ENCODE data around the gene MBD3L3. TPM values are rescaled to one million over a fixed set of nuclear protein-coding genes. Genes with fewer than 3 reads are reported as not detected.
"Not testable (repeated sequence)": the region's sequence is repeated elsewhere in the genome, so short reads cannot be mapped to it uniquely, and the experiment has no call there.

MBD3L3 gene
- total RNA-seq, 1 experiment from 2014 or later = not detected

DNA sequence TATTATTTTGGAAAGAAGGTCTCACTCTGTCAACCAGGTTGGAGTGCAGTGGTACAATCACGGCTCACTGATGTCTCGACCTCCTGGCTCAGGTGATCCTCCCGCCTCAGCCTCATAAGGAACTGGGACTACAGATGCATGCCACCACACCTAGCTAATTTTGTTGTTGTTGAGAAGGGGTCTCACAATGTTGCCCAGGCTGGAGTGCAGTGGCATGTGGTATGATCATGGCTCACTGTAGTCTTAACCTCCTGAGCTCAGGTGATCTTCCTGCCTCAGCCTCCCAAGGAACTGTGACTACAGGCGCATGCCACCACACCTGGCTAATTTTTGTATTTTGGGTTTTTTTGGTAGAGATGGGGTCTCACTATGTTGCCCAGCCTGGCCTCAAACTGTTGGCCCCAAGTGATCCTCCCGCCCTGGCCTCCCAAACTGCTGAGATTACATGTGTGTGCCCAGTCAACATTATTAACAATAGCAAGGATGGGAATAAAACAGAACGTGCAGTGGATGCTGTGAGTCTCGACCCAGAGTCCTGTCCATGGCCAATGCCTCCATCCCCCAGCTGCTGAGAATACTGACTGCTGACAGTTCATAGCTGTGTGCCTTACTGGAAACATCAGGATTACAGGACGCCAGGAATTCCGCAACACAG is 5.4 kb upstream of the MBD3L3 start:
- DNase-seq (ENCODE audit: extremely low read depth, low read depth) = no peak

DNA sequence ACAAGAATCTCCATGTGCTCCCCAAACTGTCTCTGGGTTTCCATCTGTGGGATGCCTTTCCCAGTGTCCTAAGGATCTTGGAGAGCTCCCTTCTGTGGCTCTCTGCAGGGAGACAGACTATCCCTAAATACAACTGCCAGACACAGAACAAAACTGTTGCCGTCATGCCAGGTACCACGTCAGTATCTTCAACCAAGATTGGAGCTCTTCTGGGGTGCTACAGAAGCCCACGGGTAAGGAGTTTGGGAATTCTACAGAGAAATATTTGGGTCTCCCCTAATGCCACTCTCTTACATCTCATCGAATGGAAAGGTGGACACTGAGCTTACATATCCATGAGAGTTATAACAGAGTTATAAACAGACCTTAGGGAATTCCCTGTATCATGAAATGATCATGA is 4.9 kb upstream of the MBD3L3 start:
- no peak for DNase-seq (ENCODE audit: extremely low read depth, low read depth)

DNA sequence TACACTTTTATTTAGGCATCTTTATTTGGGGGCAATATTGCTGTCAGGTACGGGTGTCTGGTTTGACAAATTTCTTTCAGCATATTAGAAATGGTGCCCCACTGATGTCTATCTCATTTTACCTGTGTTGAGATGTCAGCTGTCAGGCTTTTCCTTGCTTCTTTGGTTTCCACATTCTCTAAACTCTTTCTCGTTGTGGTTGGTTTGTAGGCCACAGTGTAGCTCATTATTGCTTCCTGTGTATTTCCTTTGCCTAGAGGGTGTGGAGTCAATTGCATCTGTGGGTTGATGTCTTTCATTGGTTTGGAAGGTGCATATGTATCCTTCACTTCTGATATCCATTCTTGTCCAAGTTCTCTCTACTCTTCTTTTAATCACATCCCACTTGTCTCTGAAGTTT is 1.5 kb upstream of the MBD3L3 start:
- DNase-seq (ENCODE audit: extremely low read depth, low read depth) = not testable (repeated sequence)

DNA sequence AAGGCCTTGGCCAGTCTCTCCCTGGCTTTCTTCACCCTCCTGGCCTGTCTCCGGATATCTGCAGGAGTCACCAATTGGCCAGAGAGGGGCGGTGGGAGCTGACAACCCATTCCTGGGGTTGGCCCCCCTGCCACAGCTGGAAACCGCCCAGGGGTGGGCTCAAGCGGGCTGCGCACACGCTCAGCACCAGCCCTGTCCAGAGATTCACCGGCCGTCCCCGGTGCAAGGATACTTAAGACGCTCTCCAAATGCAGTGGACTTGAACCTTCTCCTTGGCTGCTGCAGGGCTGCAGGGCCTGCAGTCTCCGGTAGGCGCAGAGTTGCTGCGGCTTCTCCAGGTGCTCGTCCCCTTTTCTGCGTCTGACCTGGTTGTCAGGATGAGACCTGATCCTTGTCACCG is 2.1 kb downstream of the MBD3L3 start:
- not testable (repeated sequence) for DNase-seq (ENCODE audit: extremely low read depth, low read depth)

DNA sequence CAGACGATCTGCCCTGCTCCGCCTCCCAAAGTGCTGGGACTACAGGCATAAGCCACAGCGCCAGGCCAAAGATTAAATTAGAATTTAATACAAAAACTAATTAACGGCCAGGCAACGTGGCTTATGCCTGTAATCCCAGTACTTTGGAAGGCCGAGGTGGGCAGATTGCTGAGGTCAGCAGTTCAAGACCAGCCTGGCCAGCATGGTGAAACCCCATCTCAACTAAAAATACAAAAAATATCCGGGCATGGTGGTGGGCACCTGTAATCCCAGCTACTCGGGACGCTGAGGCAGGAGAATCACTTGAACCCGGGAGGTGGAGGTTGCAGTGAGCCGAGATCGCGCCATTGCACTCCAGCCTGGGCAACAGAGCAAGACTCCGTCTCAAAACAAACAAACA is 2.8 kb downstream of the MBD3L3 start:
- not testable (repeated sequence) for DNase-seq (ENCODE audit: extremely low read depth, low read depth)

DNA sequence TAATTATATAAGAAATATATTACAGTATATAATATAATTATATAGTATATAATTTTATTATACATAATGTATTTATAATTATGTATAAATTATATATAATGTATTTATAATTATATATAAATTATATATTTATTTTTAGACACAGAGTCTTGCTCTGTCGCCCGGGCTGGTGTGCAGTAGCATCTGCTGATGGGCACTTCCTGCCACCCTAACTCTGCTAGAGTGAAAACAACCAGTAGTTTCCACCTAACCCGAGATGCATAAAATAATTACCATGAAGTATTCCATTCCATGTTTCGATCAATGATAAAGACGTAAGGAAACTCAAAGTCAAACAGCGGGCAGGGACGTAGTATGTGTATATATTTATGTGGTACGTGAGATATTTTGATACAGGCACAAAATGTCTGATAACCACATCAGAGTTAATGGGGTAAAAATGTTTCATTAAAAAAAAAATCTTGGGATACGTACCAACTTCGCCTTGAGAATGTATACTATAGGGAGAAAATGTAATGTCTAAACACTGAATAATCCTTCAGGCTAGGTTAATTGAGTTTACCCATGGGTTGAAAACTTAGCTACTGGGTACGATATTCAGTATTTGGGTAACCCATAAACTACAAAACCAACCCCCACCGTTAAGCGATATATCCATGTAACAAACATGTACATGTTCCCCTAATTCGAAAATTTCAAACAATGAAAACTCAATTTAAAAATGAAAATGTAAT is 3.7 kb downstream of the MBD3L3 start:
- not testable (repeated sequence) for DNase-seq (ENCODE audit: extremely low read depth, low read depth)

DNA sequence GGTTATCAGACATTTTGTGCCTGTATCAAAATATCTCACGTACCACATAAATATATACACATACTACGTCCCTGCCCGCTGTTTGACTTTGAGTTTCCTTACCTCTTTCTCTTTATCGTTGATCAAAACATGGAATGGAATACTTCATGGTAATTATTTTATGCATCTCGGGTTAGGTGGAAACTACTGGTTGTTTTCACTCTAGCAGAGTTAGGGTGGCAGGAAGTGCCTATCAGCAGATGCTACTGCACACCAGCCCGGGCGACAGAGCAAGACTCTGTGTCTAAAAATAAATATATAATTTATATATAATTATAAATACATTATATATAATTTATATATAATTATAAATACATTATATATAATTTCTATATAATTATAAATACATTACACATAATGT is 5.6 kb downstream of the MBD3L3 start:
- DNase-seq (ENCODE audit: extremely low read depth, low read depth) = not testable (repeated sequence)

DNA sequence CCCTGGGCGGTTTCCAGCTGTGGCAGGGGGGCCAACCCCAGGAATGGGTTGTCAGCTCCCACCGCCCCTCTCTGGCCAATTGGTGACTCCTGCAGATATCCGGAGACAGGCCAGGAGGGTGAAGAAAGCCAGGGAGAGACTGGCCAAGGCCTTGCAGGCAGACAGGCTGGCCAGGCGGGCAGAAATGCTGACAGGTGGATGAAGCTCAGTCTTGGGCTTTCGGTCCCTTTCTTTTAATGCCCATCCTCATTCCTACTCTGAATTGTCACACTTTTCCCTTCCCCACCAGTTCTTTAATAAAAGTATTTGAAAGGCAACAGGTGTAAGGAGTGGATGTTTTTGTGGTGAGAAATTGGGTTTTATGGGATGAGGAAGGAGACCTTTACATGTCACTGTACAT is 7.1 kb downstream of the MBD3L3 start:
- not testable (repeated sequence) for DNase-seq (ENCODE audit: extremely low read depth, low read depth)

DNA sequence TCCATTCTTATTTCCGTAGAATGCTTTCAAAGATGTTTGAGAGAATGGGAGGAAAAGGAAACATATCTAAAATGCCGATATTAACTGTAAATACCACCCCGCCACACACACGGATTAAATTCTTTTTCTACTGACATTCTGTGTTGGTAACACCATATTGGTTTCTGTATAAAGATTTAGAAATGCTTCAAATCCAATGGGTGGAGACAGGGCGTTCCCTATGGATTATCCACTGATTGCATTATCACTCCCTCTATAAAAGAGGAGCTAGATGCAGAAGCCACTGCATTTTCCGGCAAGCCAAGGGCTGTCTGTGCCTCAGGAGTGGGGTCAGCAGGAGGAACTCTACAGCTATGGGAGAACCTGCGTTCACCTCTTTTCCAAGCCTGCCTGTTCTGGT is 9.5 kb downstream of the MBD3L3 start, which contains the start of gene MBD3L2:
MBD3L2 (plus strand) TSS at position 301 of the 400 bp plus-strand sequence; CDS start at position 354, 53 bp downstream.
- not testable (repeated sequence) for DNase-seq (ENCODE audit: extremely low read depth, low read depth)

DNA sequence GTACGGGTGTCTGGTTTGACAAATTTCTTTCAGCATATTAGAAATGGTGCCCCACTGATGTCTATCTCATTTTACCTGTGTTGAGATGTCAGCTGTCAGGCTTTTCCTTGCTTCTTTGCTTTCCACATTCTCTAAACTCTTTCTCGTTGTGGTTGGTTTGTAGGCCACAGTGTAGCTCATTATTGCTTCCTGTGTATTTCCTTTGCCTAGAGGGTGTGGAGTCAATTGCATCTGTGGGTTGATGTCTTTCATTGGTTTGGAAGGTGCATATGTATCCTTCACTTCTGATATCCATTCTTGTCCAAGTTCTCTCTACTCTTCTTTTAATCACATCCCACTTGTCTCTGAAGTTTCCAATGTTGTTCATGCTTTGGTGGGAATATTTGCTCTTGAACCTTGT is 16.9 kb downstream of the MBD3L3 start:
- DNase-seq (ENCODE audit: extremely low read depth, low read depth) = not testable (repeated sequence)

DNA sequence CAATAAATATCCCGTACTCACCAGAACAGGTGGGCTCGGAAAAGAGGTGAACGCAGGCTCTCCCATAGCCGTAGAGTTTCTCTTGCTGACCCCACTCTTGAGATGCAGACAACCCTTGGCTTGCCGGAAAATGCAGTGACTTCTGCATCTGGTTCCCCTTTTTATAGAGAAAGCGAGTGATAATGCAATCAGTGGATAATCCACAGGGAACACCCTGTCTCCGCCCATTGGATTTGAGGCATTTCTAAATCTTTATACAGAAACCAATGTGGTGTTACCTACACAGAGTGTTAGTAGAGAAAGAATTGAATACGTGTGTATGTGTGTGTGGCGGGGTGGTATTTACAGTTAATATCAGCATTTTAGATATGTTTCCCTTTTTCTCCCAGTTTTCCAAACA is 18.4 kb downstream of the MBD3L3 start, which contains the start of gene MBD3L4:
MBD3L4 (minus strand) TSS at position 101 of the 400 bp plus-strand sequence; CDS start at position 66, 35 bp downstream.
- DNase-seq (ENCODE audit: extremely low read depth, low read depth) = not testable (repeated sequence)

DNA sequence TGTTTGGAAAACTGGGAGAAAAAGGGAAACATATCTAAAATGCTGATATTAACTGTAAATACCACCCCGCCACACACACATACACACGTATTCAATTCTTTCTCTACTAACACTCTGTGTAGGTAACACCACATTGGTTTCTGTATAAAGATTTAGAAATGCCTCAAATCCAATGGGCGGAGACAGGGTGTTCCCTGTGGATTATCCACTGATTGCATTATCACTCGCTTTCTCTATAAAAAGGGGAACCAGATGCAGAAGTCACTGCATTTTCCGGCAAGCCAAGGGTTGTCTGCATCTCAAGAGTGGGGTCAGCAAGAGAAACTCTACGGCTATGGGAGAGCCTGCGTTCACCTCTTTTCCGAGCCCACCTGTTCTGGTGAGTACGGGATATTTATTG is 28.2 kb downstream of the MBD3L3 start, which contains the start of gene MBD3L5:
MBD3L5 (plus strand) TSS at position 301 of the 400 bp plus-strand sequence; CDS start at position 335, 34 bp downstream.
- DNase-seq (ENCODE audit: extremely low read depth, low read depth) = not testable (repeated sequence)

DNA sequence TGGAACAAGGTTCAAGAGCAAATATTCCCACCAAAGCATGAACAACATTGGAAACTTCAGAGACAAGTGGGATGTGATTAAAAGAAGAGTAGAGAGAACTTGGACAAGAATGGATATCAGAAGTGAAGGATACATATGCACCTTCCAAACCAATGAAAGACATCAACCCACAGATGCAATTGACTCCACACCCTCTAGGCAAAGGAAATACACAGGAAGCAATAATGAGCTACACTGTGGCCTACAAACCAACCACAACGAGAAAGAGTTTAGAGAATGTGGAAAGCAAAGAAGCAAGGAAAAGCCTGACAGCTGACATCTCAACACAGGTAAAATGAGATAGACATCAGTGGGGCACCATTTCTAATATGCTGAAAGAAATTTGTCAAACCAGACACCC is 29.7 kb downstream of the MBD3L3 start:
- DNase-seq (ENCODE audit: extremely low read depth, low read depth) = not testable (repeated sequence)

DNA sequence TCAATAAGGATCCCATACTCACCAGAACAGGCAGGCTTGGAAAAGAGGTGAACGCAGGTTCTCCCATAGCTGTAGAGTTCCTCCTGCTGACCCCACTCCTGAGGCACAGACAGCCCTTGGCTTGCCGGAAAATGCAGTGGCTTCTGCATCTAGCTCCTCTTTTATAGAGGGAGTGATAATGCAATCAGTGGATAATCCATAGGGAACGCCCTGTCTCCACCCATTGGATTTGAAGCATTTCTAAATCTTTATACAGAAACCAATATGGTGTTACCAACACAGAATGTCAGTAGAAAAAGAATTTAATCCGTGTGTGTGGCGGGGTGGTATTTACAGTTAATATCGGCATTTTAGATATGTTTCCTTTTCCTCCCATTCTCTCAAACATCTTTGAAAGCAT is 37.1 kb downstream of the MBD3L3 start, which contains the start of gene MBD3L2B:
MBD3L2B (minus strand) TSS at position 101 of the 400 bp plus-strand sequence; CDS start at position 67, 34 bp downstream.
- not testable (repeated sequence) for DNase-seq (ENCODE audit: extremely low read depth, low read depth)

DNA sequence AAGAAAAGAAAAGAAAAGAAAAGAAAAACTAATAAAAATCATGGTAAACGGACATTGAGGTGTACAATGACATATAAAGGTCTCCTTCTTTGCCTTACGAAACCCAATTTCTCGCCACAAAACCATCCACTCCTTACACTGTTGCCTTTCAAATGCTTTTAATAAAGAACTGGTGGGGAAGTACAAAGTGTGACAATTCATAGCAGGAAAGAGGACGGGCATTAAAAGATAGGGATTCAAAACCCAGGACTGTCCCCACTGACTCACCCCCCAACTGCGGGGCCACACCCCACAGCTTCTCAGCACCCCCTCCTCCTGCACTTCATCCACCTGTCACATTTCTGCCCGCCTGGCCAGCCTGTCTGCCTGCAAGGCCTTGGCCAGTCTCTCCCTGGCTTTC is 39.6 kb downstream of the MBD3L3 start:
- DNase-seq (ENCODE audit: extremely low read depth, low read depth) = no peak

DNA sequence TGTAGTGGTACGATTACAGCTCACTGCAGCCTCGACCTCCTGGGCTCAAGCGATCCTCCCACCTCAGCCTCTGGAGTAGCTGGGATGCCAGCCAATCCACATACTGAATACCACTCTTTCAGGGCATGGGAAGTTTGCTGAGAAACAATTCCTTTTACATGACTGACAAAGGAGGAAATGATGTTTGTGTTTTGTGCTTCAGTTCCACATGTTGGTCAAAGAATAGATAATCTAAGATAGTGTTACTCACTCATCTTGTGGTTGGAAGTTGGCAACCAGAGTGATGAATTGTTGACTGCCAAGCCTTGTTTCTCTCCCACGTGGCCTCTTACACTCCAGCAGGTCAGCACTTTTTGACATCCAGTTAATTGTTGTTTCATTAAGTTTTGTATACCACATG is 44.8 kb downstream of the MBD3L3 start:
- no peak for DNase-seq (ENCODE audit: extremely low read depth, low read depth)

DNA sequence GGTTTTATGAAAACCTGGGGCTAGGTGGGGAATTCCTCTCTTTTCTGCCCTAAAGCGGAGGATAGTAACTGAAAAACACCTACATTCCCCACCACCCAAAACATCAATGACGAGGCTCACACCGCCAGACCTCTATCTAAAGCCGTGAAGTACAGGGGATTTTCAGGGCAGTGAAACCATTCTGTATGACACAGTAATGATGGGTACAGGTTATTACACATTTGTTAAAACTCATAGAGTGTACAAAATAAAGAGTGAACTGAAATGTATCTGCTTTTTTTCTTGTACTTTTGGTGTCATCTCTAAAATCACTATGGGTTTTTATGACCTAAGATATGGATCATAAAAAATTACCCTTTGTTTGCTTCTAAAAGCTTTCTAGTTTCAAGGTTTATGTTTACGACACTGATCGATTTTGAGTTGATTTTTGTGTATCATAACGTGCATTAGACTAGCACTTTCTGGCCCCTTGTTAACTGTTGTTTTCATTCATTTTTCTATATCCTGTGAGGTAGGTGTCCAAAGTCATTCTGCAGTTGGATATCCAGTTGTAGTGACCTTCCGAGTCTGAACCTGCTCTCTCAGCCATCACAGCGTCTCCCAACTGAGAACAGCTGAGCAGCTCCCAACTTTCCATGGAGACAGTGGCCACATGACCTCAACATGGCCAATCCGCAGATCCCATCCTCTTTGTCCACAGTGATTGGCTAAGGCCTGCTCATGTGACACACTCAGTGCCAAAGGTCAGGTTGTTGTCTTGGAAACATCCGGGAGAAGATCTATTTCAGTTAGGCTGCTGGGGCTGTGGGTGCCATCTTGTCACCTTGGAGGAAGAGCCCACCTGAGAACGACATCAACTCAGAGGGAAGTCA is 47.5 kb downstream of the MBD3L3 start:
- no peak for DNase-seq (ENCODE audit: extremely low read depth, low read depth)

DNA sequence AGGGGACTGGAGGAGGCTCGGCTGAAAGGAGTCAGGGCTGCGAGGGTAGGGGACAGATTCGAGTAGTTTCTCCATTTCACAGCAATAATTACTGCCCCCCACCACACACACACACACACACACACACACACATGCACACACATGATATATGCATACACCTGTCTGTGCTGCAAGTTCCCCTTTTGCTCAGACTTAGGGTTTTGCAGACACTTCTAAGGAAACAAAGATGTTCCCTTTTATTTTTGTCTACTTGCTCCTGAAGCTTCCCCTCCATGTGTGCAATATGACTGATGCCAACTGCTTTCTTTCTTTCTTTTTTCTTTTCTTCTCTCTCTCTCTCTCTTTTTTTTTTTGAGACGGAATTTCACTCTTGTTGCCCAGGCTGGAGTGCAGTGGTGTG is 50.6 kb downstream of the MBD3L3 start:
- DNase-seq (ENCODE audit: extremely low read depth, low read depth) = no peak

Measured in NCI-H460 (cell line).